Midbrain (tissue), 1 donor: Measurements from ENCODE around the gene ENKUR.

Source experiments
- DNase-seq: peaks from one replicate; lab custom pipeline; 2025; lab: John Stamatoyannopoulos, UW

Gene ENKUR

GRCh38 chr10:25015828-25016375 lies at the start of gene ENKUR:
Gene ENKUR, minus strand, starts transcription at chr10:25016158. Its CDS starts 222 bp downstream, at chr10:25015936.
- peak; percentile 91 for DNase-seq

GRCh38 chr10:25064401-25064800 lies 48.4 kb upstream of the ENKUR start:
- no peak for DNase-seq

GRCh38 chr10:25063644-25064043 lies 47.7 kb upstream of the ENKUR start:
- no peak for DNase-seq

- DNase-seq = no peak
Measured at GRCh38 chr10:25063157-25063556, 47.2 kb upstream of the ENKUR start.

GRCh38 chr10:25061711-25062449 lies 45.9 kb upstream of the ENKUR start:
- DNase-seq = no peak

- DNase-seq = no peak
Measured at GRCh38 chr10:25061125-25061524, 45.2 kb upstream of the ENKUR start.

- DNase-seq = no peak
Measured at GRCh38 chr10:25059990-25060389, 44.0 kb upstream of the ENKUR start.

- no peak for DNase-seq
Measured at GRCh38 chr10:25057886-25058285, 41.9 kb upstream of the ENKUR start.

GRCh38 chr10:25056726-25057125 lies 40.8 kb upstream of the ENKUR start:
- DNase-seq = no peak

GRCh38 chr10:25052012-25052411 lies 36.1 kb upstream of the ENKUR start:
- DNase-seq = no peak

- no peak for DNase-seq
Measured at GRCh38 chr10:25050402-25050801, 34.4 kb upstream of the ENKUR start.

- no peak for DNase-seq
Measured at GRCh38 chr10:25049966-25050365, 34.0 kb upstream of the ENKUR start.

- DNase-seq = peak; percentile 9
Measured at GRCh38 chr10:25048450-25048849, 32.5 kb upstream of the ENKUR start.

- no peak for DNase-seq
Measured at GRCh38 chr10:25047591-25048301, 31.8 kb upstream of the ENKUR start.

GRCh38 chr10:25047088-25047487 lies 31.1 kb upstream of the ENKUR start:
- DNase-seq = peak; percentile 14

- DNase-seq = no peak
Measured at GRCh38 chr10:25046641-25047040, 30.7 kb upstream of the ENKUR start.

GRCh38 chr10:25039531-25039930 lies 23.6 kb upstream of the ENKUR start:
- DNase-seq = no peak

GRCh38 chr10:25038325-25038724 lies 22.4 kb upstream of the ENKUR start:
- no peak for DNase-seq

GRCh38 chr10:25036381-25036780 lies 20.4 kb upstream of the ENKUR start:
- DNase-seq = no peak

- DNase-seq = no peak
Measured at GRCh38 chr10:25029519-25029918, 13.6 kb upstream of the ENKUR start.

- DNase-seq = no peak
Measured at GRCh38 chr10:25028711-25029110, 12.8 kb upstream of the ENKUR start.

GRCh38 chr10:25026463-25026862 lies 10.5 kb upstream of the ENKUR start:
- DNase-seq = peak; percentile 57

GRCh38 chr10:25024528-25024927 lies 8.6 kb upstream of the ENKUR start:
- DNase-seq = no peak
